ENCODE results near the gene FAM228A.

FAM228A gene

GRCh38 chr2:24169023-24169422 lies 5.8 kb upstream of the FAM228A start:
- H3K4me3 ChIP-seq (ENCODE audit: low read length): no peak overlapping the region
- TF ChIP-seq CTCF (conservative IDR thresholded peaks at IDR 0.05; ENCODE audit: low read depth, low read length): no peak
- DNase-seq (ENCODE audit: low read depth): no peak

- no peak for TF ChIP-seq CTCF (conservative IDR thresholded peaks at IDR 0.05; ENCODE audit: low read depth, low read length)
- no peak overlapping the region for H3K4me3 ChIP-seq (ENCODE audit: low read length)
- no peak for DNase-seq (ENCODE audit: low read depth)
Observed at GRCh38 chr2:24175631-24176187, 856 bp downstream of the FAM228A start.

- no peak for TF ChIP-seq CTCF (conservative IDR thresholded peaks at IDR 0.05; ENCODE audit: low read depth, low read length)
- H3K4me3 ChIP-seq (ENCODE audit: low read length): no peak overlapping the region
- no peak for DNase-seq (ENCODE audit: low read depth)
Observed at GRCh38 chr2:24176326-24176725, 1.5 kb downstream of the FAM228A start.

- no peak for TF ChIP-seq CTCF (conservative IDR thresholded peaks at IDR 0.05; ENCODE audit: low read depth, low read length)
- no peak overlapping the region for H3K4me3 ChIP-seq (ENCODE audit: low read length)
- DNase-seq (ENCODE audit: low read depth): no peak
Observed at GRCh38 chr2:24179683-24180082, 4.8 kb downstream of the FAM228A start.

GRCh38 chr2:24181849-24182248 lies 7.0 kb downstream of the FAM228A start:
- no peak overlapping the region for H3K4me3 ChIP-seq (ENCODE audit: low read length)
- TF ChIP-seq CTCF (conservative IDR thresholded peaks at IDR 0.05; ENCODE audit: low read depth, low read length): no peak
- DNase-seq (ENCODE audit: low read depth): no peak

GRCh38 chr2:24182507-24182906 lies 7.7 kb downstream of the FAM228A start:
- TF ChIP-seq CTCF (conservative IDR thresholded peaks at IDR 0.05; ENCODE audit: low read depth, low read length): no peak
- H3K4me3 ChIP-seq (ENCODE audit: low read length): no peak overlapping the region

GRCh38 chr2:24183366-24184069 lies 8.7 kb downstream of the FAM228A start:
- no peak overlapping the region for H3K4me3 ChIP-seq (ENCODE audit: low read length)
- DNase-seq (ENCODE audit: low read depth): no peak
- no peak for TF ChIP-seq CTCF (conservative IDR thresholded peaks at IDR 0.05; ENCODE audit: low read depth, low read length)

More at GRCh38 chr2:24182507-24182906, 7.7 kb downstream of the FAM228A start:
- DNase-seq (ENCODE audit: low read depth): no peak

Measured in retinal pigment epithelial cell (primary cell).